NCI-H1930 (cell line): ENCODE measurements around the gene TEKT3.
A peak's percentile ranks its signal among the peaks of the same experiment; 100 is the strongest.

ENCODE experiments used
- DNase-seq, 2 experiments: peaks; one replicate each; lab custom pipeline; 2025; lab: John Stamatoyannopoulos, UW

Gene TEKT3

DNA sequence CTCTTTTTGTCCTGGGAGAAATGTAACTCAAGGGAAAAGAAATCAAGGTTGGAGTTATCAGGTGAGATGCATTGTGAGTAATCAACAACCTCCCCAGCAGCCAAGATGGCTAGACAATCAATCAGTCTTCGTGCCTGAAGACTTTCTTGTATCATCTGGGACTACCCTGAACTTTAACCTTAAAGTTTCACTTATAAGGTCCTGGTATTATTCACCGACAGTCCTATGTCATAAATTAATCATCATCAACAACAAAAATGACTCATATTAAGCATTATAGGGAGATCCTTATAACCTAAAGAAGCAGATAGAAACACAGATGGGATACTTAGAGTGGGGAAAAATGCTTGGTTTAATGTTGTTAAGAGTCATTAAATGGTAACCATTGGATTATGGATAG is 7.7 kb upstream of the TEKT3 start:
- no peak for DNase-seq

DNA sequence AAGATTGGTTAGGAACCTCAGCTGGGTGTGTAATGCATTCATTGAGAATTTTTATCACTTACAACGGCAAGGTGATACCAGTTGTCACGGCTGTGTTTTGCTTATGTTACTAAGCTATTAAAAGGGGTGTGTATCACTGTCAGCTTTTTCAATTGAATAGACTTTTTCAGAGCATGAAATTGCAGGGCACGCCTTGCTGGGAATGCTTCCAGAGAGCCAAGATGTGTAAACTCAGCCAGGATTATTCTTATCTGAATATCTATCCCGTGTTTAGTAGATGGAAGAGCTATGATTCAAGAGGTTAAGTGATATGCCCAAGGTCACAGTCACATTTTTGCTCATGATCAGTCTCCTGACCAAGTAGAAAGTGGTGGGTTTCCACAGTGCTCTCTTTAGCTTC is 6.6 kb upstream of the TEKT3 start:
- DNase-seq, result peak; percentile 77 to 94

- DNase-seq, result no peak
Measured at GRCh38 chr17:15346066-15346595, 4.7 kb upstream of the TEKT3 start.

GRCh38 chr17:15343749-15344148 is 2.4 kb upstream of the TEKT3 start:
- DNase-seq, result no peak

DNA sequence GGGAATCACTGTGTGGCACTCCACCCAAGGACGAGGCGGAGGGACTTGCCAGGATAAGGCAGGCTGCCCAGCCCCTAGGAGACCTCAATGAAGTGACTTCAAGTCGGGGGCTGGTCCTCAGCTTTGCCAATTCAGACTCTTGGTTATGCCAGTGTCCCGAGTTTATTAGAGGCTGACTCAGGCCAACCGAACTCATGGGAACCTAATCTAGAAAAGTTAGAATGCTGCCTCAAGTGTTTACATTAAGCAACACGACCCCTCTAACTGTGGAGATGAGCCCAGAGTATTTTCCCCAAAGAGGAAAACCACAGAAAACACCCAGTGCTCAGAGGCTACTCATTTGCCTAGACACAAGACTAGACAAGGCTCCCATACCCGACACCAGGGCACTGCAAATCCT is 1.1 kb upstream of the TEKT3 start:
- no peak for DNase-seq

DNA sequence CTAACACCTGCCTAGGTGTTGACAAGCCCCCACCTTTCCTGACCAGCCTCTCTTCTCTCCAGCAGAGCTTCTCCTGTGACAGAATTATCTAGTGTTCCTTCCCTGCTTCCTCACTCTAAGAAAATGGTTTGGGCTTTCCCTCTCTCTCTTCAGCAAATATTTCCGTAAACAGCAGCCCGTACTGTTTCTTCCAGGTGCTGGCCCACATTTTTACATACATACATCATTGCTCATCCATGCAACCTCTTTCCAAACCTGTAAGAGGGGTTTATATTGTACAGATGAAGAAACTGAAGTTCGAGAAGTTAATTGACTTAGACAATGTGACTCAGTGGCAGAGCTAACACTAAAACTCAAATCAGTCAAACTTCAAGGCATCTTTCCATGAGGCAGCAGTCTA is 569 bp upstream of the TEKT3 start:
- no peak for DNase-seq

GRCh38 chr17:15340966-15341365 is 431 bp downstream of the TEKT3 start:
- no peak for DNase-seq

GRCh38 chr17:15335446-15335845 is 6.0 kb downstream of the TEKT3 start:
- DNase-seq, result no peak

- no peak for DNase-seq
Measured at GRCh38 chr17:15334266-15334665, 7.1 kb downstream of the TEKT3 start.

DNA sequence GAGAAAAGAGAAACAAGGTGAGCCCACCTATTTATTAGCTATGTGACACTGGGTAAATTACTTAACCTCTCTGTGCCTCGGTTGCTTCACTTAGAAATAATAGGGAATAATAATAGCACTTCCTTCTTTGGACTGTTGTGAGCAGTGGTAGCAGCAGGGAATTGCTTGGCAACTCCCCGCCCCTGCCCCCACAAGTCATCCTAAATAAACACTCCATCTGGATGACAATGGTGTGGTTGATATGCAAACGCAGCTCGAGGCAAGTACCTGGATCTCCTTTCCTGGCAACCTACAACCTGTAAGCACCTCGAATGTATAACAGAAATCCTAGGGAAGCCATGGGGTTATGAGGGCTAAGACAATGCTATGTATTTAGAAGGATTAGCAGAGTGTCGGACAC is 9.1 kb downstream of the TEKT3 start:
- no peak for DNase-seq

DNA sequence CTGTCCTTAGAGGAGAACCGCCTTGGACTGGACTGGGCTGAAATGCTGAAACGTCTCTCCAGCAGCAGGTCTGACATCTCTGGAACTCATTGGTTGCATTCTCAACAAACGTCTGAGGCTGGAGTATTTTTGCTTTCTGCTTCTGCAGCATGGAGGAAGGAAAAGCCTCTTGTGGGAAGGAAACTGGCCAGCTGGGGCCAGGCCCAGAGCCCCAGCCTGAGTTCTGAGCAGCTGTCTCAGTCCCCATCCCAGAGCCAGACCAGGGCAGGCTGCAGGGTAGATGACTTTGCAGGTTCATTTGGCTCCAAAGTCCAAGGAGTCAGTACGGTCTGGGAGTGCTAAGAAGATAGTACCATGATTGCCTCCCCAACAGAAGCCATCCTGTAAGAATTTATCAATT is 18.3 kb downstream of the TEKT3 start:
- DNase-seq, result no peak

- no peak for DNase-seq
Measured at GRCh38 chr17:15321556-15322251, 19.7 kb downstream of the TEKT3 start.

- no peak for DNase-seq
Measured at GRCh38 chr17:15319452-15320010, 21.9 kb downstream of the TEKT3 start.

- DNase-seq, result no peak
Measured at GRCh38 chr17:15311996-15312395, 29.4 kb downstream of the TEKT3 start.

DNA sequence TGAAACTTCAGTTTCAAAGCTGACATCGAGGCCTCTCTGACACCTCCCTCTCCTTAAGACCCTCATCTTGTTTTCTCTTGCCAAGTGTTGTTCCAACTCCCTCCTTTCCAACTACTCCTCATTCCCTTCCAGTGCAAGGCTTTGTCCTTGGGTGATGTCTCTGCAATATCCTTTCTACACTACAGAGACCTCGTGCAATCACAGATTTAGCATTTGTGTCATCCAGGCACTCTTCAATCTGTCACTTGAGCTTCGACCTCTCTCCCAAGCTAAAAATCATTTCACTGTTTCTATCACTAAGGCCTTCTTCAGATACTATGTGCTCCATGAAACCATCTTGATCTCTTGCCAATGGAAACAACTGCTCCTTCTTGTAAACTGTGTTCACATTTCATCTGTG is 31.6 kb downstream of the TEKT3 start:
- DNase-seq, result no peak

GRCh38 chr17:15309236-15309635 is 32.2 kb downstream of the TEKT3 start:
- DNase-seq, result no peak

DNA sequence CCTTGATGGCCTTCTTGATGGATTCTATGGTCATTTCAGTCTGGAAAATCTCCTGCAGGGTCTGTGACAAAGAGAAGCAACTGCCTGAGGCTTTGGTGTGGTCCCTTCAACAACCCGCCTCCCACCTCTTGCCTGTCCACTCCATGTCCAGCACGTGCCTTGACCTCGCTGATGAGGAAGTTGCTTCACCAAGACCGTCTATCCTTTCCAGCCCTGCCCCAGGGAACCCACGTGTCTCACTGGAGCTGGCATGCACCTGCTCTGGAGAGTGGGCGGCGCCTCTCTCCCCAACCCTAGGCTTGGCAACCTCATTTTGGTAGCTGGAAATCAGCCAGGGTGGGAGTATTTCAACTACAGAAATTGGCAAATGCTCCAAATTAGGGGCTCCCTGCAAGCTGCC is 32.6 kb downstream of the TEKT3 start:
- DNase-seq, result no peak

DNA sequence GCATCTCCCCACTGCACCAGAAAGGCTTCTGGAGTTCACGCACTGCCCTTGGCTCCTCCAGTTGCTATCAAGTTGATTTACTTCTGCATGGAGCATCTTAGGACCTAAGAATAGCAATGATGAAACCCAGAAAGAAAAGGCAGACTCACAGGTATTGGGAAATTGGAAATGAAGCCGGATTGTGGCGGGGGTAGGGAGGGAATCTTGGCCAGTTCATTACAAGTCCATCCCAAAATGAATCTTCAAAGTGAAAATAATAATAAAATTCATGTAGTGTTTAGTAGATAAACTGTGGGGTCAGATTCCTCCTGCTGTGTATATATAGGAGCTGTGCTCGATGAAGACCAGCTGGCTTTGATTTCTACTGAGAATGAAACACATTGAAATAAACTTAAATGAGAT is 33.7 kb downstream of the TEKT3 start:
- DNase-seq, result no peak

DNA sequence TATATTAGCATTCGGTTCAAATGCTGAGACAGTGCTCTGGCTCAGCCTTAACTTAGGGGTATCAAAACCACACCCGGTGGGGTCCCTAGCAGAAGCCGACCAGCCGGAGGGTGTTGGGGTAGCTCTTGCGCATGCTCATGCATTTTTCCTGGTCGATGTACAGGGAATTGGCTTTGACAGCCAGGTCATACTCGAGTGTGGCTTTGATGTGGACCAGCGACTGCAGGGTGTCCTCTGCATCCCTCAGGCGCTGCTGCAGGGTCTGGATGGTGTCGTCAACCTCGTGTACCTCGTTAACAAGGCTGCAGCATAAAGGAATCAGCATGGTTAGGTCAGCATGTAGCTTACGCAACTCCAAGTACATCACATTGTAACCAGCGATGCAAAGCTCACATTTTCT is 37.5 kb downstream of the TEKT3 start:
- no peak for DNase-seq

DNA sequence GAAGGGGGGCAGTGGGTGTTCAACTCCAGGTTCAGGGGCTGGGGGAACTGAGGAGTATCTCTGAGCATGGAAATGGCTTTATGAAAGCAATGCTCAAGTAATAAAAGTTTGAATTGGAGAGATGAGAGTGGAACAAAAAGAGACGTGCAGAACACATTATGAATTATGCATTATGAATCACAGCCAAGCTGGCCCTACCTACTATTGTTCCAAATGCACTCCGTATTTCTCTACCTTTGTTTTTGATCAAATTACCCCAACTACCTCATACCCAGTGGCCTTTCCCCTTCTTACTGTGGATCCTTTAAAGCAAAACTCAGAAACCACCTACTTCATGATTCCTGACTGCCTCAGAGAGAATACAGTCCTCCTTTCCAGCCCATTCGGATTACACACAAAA is 38.1 kb downstream of the TEKT3 start:
- no peak for DNase-seq

GRCh38 chr17:15301845-15302244 is 39.6 kb downstream of the TEKT3 start:
- no peak for DNase-seq

- DNase-seq, result no peak
Measured at GRCh38 chr17:15298176-15298575, 43.2 kb downstream of the TEKT3 start.

DNA sequence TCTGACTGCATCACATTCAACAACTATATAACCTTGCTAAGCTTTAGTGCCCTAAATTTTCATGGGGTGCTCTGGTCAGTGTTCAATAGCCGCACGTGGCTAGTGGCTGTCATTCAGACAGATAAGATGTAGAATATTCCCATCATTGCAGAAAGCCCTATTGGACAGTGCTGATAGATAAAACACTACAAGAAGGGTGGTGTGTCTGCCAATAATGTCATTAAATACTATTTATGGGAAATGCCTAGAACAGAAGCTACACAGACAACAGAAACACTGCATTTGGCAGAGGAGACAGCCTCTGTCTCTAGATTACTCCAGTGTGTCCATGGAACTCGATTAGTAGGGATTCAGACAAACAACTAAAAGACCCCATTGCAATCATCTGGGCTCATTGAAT is 47.8 kb downstream of the TEKT3 start:
- DNase-seq, result no peak
